RWPE1 (cell line): ENCODE data around the gene PCDHGA8.
"Not testable (repeated sequence)": the region's sequence is repeated elsewhere in the genome, so short reads cannot be mapped to it uniquely, and the experiment has no call there.

ENCODE experiments used
- CTCF ChIA-PET: fragments of 350-600 bp; sonication (Branson Sonifier 250); formaldehyde crosslinking; extraction: SDS; loops from one replicate; lab custom pipeline; 2021; lab: Yijun Ruan, JAX
- POLR2A ChIA-PET: fragments of 400-600 bp; formaldehyde crosslinking; extraction: SDS; loops from one replicate; lab custom pipeline; 2020; ENCODE audit warnings: antibody characterized with exemption; ENCODE audit not compliant: low non-redundant PET; lab: Yijun Ruan, JAX
- DNase-seq: peaks from one replicate; pipeline ENCODE4 v3.0.0; 2012; ENCODE audit warnings: low spot score
- H3K27ac ChIP-seq: fragments of 450-650 bp; 2 replicates; pipeline ENCODE4 v1.5.1; 2017
- TF ChIP-seq, protein P1 (sequence below): fragments of 450-650 bp; conservative IDR thresholded peaks from 2 replicates; pipeline ENCODE4 v1.5.1; 2017; ENCODE audit warnings: low read depth, mild to moderate bottlenecking

PCDHGA8 gene

DNA sequence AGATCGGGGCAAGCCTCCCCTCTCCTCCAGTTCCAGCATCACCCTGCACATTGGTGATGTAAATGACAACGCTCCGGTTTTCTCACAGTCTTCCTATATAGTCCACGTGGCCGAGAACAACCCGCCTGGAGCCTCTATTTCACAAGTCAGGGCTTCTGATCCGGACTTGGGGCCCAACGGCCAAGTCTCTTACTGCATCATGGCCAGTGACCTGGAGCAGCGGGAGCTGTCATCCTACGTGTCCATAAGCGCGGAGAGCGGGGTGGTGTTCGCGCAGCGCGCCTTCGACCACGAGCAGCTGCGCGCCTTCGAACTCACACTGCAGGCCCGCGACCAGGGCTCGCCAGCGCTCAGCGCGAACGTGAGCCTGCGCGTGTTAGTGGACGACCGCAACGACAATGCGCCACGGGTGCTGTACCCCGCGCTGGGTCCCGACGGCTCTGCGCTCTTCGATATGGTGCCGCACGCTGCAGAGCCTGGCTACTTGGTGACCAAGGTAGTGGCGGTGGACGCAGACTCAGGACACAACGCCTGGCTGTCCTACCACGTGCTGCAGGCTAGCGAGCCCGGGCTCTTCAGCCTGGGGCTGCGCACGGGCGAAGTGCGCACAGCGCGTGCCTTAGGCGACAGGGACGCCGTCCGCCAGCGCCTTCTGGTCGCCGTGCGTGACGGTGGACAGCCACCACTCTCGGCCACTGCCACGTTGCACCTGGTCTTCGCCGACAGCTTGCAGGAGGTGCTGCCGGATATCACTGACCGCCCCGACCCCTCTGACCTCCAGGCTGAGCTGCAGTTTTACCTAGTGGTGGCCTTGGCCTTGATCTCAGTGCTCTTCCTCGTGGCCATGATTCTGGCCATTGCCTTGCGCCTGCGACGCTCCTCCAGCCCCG lies 3.0 kb upstream of the PCDHGA8 start:
- no peak for DNase-seq
- TF ChIP-seq, protein P1, sequence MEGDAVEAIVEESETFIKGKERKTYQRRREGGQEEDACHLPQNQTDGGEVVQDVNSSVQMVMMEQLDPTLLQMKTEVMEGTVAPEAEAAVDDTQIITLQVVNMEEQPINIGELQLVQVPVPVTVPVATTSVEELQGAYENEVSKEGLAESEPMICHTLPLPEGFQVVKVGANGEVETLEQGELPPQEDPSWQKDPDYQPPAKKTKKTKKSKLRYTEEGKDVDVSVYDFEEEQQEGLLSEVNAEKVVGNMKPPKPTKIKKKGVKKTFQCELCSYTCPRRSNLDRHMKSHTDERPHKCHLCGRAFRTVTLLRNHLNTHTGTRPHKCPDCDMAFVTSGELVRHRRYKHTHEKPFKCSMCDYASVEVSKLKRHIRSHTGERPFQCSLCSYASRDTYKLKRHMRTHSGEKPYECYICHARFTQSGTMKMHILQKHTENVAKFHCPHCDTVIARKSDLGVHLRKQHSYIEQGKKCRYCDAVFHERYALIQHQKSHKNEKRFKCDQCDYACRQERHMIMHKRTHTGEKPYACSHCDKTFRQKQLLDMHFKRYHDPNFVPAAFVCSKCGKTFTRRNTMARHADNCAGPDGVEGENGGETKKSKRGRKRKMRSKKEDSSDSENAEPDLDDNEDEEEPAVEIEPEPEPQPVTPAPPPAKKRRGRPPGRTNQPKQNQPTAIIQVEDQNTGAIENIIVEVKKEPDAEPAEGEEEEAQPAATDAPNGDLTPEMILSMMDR: no peak
- no peak overlapping the region for H3K27ac ChIP-seq
- POLR2A ChIA-PET: no interaction called here
- CTCF ChIA-PET: no interaction called here

DNA sequence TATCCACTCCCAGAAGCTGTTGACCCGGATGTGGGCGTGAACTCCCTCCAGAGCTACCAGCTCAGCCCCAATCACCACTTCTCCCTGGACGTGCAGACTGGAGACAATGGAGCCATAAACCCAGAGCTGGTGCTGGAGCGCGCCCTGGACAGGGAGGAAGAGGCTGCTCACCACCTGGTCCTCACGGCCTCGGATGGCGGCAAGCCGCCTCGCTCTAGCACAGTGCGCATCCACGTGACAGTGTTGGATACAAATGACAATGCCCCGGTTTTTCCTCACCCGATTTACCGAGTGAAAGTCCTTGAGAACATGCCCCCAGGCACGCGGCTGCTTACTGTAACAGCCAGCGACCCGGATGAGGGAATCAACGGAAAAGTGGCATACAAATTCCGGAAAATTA lies 834 bp downstream of the PCDHGA8 start:
- TF ChIP-seq, protein P1: no peak
- ChIA-PET POLR2A (no interaction called here), CTCF (interaction anchor here (0.6 to 1.2 kb wide), 2 partner anchors 15 to 1946 kb away, joined by 3 read pairs; partner anchors contain the start of gene PCDHGB6)
- DNase-seq: no peak
- H3K27ac ChIP-seq: no peak overlapping the region

GRCh38 chr5:141394401-141395187 lies 2.2 kb downstream of the PCDHGA8 start:
- POLR2A ChIA-PET, DNase-seq: not testable (repeated sequence)
- CTCF ChIA-PET: interaction anchor here (0.8 to 1.7 kb wide), 3 partner anchors 21 to 82 kb away, joined by 3 to 8 read pairs (median 4); partner anchors contain the start of genes PCDHGA1 and PCDHGA6

GRCh38 chr5:141397756-141398551 lies 5.5 kb downstream of the PCDHGA8 start, which contains the start of gene PCDHGB5:
Gene PCDHGB5, plus strand, starts transcription at chr5:141397947. Its CDS starts 181 bp downstream, at chr5:141398128.
- CTCF ChIA-PET: interaction anchor here (0.6 to 2.2 kb wide), 10 partner anchors 11 to 166 kb away, joined by 3 to 13 read pairs (median 4); partner anchors contain the start of genes PCDHGA1, PCDHGB4 and PCDHGC3
- 0 out of 2 replicates have a peak within 1 kb of the TSS, but pooled peaks have one; percentile 20 for H3K27ac ChIP-seq
- peak; percentile 48 for DNase-seq
- TF ChIP-seq, protein P1: peak; percentile 77
- POLR2A ChIA-PET: not testable (repeated sequence)

More at GRCh38 chr5:141394401-141395187, 2.2 kb downstream of the PCDHGA8 start:
- H3K27ac ChIP-seq: not testable (repeated sequence)

GRCh38 chr5:141398608-141399007 lies 6.2 kb downstream of the PCDHGA8 start:
- DNase-seq: no peak
- CTCF ChIA-PET: interaction anchor here (1.7 kb wide), 1 partner anchor 68 kb away, joined by 4 read pairs; the partner anchor contains the start of gene PCDHGA1
- TF ChIP-seq, protein P1: no peak
- H3K27ac ChIP-seq: no peak overlapping the region
- POLR2A ChIA-PET: no interaction called here

- CTCF ChIA-PET: interaction anchor here (0.5 kb wide), 1 partner anchor 9 kb away, joined by 3 read pairs; no protein-coding TSS in a partner anchor
- no peak for DNase-seq
- no peak overlapping the region for H3K27ac ChIP-seq
- TF ChIP-seq, protein P1: no peak
- POLR2A ChIA-PET: no interaction called here
These were observed 7.3 kb downstream of the PCDHGA8 start for GRCh38 chr5:141399555-141400258.
